C4-2B (cell line): ENCODE results near the gene WNT6.

Experiments used
- H3K27ac ChIP-seq: fragments of 450-650 bp; 2 replicates; pipeline ENCODE4 v1.5.1; 2017
- CTCF ChIP-seq: fragments of 450-650 bp; conservative IDR thresholded peaks from 2 replicates; pipeline ENCODE4 v1.5.1; 2017; ENCODE audit warnings: mild to moderate bottlenecking
- ZFX ChIP-seq: fragments of 450-650 bp; IDR thresholded peaks from 2 replicates; pipeline ENCODE4 v1.6.1; 2017

Gene WNT6

DNA sequence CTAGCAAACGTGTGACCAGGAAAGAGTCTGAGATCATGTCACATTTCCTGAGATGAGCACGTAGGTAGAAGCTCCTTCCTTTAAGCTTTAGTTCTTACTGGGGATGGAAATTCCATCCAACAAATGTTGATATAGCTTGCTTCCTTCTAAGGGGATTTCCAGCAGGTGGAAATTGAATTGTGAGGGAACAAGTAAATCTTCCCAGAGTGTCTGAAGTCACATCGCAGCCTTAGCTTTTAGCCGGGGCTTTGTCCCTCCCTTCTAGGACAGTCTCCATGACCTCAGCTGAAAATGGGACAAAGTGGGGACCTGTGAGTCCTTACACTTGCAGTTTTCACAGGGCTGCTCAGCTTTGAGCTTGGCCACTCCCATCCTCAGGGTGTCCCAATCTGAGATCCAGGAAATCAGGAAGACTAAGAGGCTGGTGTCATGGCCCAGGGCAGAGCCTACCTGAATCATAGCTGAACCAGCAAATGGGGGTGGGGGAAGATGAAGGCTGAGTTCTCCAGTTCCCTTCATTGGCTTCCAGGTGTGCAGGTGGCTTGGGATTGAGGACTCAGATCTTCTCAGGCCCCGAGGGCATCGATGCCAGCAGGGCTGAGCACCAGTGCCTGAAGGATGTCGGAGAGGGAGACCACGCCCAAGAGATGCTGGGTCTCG, 36.3 kb upstream of the WNT6 start:
- TF ChIP-seq ZFX, result no peak

DNA sequence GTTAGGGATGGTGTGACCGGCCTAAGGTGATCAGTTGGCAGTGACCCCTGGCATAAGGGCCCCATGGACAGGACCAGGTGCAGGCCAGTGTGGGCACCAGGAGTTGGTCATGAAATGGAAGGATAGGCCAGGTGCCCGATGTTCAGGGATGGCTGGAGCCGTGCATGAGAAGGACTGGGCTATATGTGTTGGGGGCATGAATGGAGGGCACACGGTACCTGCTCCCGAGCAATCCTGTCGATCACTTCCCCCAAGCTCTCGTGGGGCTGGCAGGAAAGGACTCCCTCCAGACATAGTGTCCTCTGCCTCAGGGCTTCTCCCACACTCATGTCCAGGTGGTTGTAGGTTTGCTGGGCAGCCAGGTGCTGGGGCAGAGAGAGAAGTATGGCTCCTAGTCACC, 35.6 kb upstream of the WNT6 start:
- TF ChIP-seq ZFX (no peak), CTCF (no peak)

More for the DNA sequence above, 36.3 kb upstream of the WNT6 start:
- no peak overlapping the region for H3K27ac ChIP-seq

DNA sequence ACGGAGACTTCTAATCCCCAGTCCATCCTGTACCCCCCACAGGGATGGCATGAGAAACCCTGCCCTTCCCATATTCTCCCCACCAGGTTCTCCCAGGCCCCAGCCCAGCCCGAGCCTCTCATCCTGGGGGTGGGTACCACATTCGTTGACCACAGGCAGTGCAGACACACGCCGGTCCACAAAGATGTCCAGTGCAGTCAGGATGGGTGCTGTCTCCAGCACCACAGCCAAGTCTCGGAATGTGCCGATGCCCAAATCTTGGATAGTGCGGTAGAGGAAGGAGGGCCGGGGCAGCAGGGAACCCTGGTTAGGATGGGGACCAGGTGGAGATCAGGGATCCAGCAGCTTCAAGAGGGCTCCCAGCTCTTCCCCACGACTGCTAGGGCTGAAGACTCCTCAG, 32.8 kb upstream of the WNT6 start:
- H3K27ac ChIP-seq, result no peak overlapping the region
- TF ChIP-seq ZFX (no peak), CTCF (no peak)

More for the DNA sequence above, 35.6 kb upstream of the WNT6 start:
- H3K27ac ChIP-seq, result no peak overlapping the region

GRCh38 chr2:218827701-218828476, 31.7 kb upstream of the WNT6 start:
- H3K27ac ChIP-seq, result no peak overlapping the region
- no peak for TF ChIP-seq CTCF
- no peak for TF ChIP-seq ZFX

DNA sequence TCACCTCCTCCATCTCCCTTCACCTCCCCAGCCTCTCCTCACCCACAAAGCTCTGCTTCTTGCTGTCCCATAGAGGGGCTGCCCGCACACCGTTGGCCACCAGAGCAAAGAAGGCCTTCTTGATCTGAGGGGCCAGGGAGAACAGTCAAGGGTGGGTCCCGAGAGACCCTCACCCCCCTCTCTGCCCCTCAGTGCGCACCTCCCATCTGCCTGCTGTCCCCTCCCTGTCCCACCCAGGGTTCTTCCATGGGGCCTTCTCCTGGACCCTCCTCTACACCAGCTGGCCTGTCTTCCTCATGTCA, 31.2 kb upstream of the WNT6 start:
- TF ChIP-seq CTCF (no peak), ZFX (no peak)

GRCh38 chr2:218829868-218830451, 29.6 kb upstream of the WNT6 start:
- TF ChIP-seq ZFX (no peak), CTCF (no peak)
- H3K27ac ChIP-seq, result no peak overlapping the region

More for the DNA sequence above, 31.2 kb upstream of the WNT6 start:
- H3K27ac ChIP-seq, result no peak overlapping the region

DNA sequence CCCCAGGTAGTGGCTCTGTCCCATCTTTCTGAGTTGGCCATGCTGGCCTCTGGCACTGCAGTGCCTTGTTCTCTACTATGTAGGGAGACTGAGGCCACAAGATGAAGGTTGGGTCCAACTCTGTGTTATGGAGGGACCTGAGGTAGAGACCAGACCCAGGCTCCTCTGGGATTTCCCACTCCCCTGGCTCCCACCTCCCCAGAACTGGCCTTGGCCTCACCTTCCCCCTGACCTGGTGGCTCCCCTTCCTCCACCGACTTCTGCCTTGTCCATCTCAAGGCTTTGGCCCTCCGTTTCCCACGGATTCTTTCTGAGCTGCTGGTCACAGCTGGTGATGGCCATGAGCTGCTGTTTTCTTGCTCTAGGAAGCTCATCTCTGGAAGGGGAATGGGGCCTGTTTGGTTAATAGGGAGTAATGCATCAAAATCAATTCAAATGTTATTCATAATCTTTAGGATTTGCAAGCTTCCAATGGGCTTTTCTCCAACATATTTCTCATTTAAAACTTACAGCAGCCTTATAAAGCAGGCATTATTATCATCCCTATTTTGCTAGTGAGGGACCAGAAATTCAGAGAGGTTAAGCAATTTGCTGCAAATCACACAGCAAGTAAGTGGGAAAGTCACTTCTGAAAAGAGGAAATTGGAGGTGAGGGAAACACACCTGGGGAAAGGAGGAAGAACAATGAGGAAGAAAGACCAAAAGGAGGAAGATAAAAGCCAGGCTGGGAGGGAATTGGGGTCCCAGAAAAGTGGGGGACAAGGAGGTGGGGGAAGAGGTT, 28.9 kb upstream of the WNT6 start:
- TF ChIP-seq ZFX, result no peak
- TF ChIP-seq CTCF, result no peak
- no peak overlapping the region for H3K27ac ChIP-seq
